Measurements from ENCODE around the gene TCF4. TPM values are rescaled to one million over a fixed set of nuclear protein-coding genes. Genes with fewer than 3 reads are reported as not detected.

Gene TCF4
- total RNA-seq, 1 donor from 2014 or later: 56.8 TPM

GRCh38 chr18:55433140-55433539, 154.9 kb downstream of the TCF4 start:
- Mint-ChIP-seq H3K4me3 (ENCODE audit: low read depth) (no peak overlapping the region), H3K9me3 (ENCODE audit: low read depth) (no peaks in the 10 kb centered on the region), H3K36me3 (ENCODE audit: insufficient read depth) (no peaks in the 10 kb centered on the region), H3K4me1 (ENCODE audit: low read depth) (peaks cover 8% of the 10 kb centered on the region), H3K27me3 (no peaks in the 10 kb centered on the region), H3K27ac (no peak overlapping the region)
- DNase-seq (ENCODE audit: low spot score, unreplicated experiment): no peak
- no peak for TF ChIP-seq CTCF (IDR thresholded peaks at IDR 0.05; ENCODE audit: unreplicated experiment)

- no peak overlapping the region for H3K4me3 Mint-ChIP-seq (ENCODE audit: low read depth)
- peaks cover 8% of the 10 kb centered on the region for H3K4me1 Mint-ChIP-seq (ENCODE audit: low read depth)
- TF ChIP-seq CTCF (IDR thresholded peaks at IDR 0.05; ENCODE audit: unreplicated experiment): no peak
- H3K27me3 Mint-ChIP-seq: no peaks in the 10 kb centered on the region
- no peak for DNase-seq (ENCODE audit: low spot score, unreplicated experiment)
- no peaks in the 10 kb centered on the region for H3K36me3 Mint-ChIP-seq (ENCODE audit: insufficient read depth)
- H3K27ac Mint-ChIP-seq: no peak overlapping the region
- H3K9me3 Mint-ChIP-seq (ENCODE audit: low read depth): no peaks in the 10 kb centered on the region
Observed at GRCh38 chr18:55432307-55433040, 155.5 kb downstream of the TCF4 start.

- TF ChIP-seq CTCF (IDR thresholded peaks at IDR 0.05; ENCODE audit: unreplicated experiment): no peak
- H3K4me1 Mint-ChIP-seq (ENCODE audit: low read depth): peaks cover 8% of the 10 kb centered on the region
Observed at GRCh38 chr18:55430026-55430425, 158.0 kb downstream of the TCF4 start.

GRCh38 chr18:55427951-55428350, 160.0 kb downstream of the TCF4 start:
- Mint-ChIP-seq H3K27ac (no peak overlapping the region), H3K36me3 (ENCODE audit: insufficient read depth) (no peaks in the 10 kb centered on the region), H3K4me1 (ENCODE audit: low read depth) (peaks cover under 1% of the 10 kb centered on the region), H3K9me3 (ENCODE audit: low read depth) (no peaks in the 10 kb centered on the region), H3K4me3 (ENCODE audit: low read depth) (no peak overlapping the region), H3K27me3 (no peaks in the 10 kb centered on the region)
- TF ChIP-seq CTCF (IDR thresholded peaks at IDR 0.05; ENCODE audit: unreplicated experiment): no peak
- DNase-seq (ENCODE audit: low spot score, unreplicated experiment): no peak

More at GRCh38 chr18:55430026-55430425, 158.0 kb downstream of the TCF4 start:
- no peak for DNase-seq (ENCODE audit: low spot score, unreplicated experiment)
- Mint-ChIP-seq H3K4me3 (ENCODE audit: low read depth) (no peak overlapping the region), H3K9me3 (ENCODE audit: low read depth) (no peaks in the 10 kb centered on the region), H3K36me3 (ENCODE audit: insufficient read depth) (no peaks in the 10 kb centered on the region), H3K27me3 (no peaks in the 10 kb centered on the region), H3K27ac (no peak overlapping the region)

GRCh38 chr18:55425698-55426097, 162.3 kb downstream of the TCF4 start:
- peaks cover 3% of the 10 kb centered on the region for H3K4me1 Mint-ChIP-seq (ENCODE audit: low read depth)
- H3K27ac Mint-ChIP-seq: no peak overlapping the region
- TF ChIP-seq CTCF (IDR thresholded peaks at IDR 0.05; ENCODE audit: unreplicated experiment): no peak
- H3K9me3 Mint-ChIP-seq (ENCODE audit: low read depth): no peaks in the 10 kb centered on the region
- H3K27me3 Mint-ChIP-seq: no peaks in the 10 kb centered on the region
- H3K4me3 Mint-ChIP-seq (ENCODE audit: low read depth): no peak overlapping the region
- DNase-seq (ENCODE audit: low spot score, unreplicated experiment): no peak
- no peaks in the 10 kb centered on the region for H3K36me3 Mint-ChIP-seq (ENCODE audit: insufficient read depth)
